ENCODE measurements around the gene TIMM10B. TPM values are rescaled to one million over a fixed set of nuclear protein-coding genes. Genes with fewer than 3 reads are reported as not detected.

Gene TIMM10B, protein sequence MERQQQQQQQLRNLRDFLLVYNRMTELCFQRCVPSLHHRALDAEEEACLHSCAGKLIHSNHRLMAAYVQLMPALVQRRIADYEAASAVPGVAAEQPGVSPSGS
- 10 to 100 TPM; 41.1 to 45.1 (median 42.7) TPM for total RNA-seq

DNA sequence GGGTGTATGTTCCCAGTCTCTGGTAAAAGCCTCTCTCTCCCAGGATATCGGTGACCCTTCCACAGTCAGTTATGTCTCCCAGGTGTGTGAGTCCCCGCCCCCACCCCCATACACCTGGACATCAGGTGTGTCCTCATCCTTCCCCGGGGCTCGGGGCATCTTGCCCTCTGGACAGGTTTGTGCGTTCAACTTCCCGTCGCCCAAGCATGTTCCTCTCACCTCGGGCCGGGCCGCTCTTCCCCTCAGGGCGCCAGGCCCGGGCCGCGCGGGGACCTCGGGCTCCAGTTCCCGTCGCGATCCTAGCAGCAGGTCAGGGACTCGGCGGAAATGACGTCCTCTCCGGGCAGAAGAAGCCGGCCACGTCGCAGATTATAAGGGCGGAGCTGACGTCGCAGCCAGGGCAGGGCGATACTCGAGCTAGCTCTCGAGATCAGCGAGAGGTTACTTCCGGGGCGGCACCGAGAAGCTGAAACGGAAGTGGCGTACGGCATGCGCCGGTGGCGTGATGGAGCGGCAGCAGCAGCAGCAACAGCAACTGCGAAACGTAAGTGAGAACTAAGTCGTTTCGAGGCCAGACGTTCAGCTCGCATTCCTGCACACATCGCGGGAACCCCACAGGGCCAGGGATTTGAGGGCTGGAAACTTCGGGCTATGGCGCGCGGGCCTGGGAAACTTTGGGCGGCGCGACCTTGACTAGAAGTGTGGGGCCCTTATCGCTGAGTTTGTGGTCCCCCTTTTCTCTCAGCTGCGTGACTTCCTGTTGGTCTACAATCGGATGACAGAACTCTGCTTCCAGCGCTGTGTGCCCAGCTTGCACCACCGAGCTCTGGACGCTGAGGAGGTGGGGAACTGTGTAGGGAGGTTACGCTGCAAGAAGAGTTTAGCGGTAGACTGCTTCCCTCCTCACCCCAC, at the start of gene TIMM10B, which contains the start of gene ARFIP2:
TIMM10B (plus strand) TSS at position 490 of the 912 bp plus-strand sequence; CDS start at position 506, 16 bp downstream.
ARFIP2 (minus strand) TSS at position 320 of the 912 bp plus-strand sequence. CDS start 910 bp downstream, outside the sequence.
- Histone ChIP-seq H3K27me3 (no peaks in the 10 kb centered on the region), H3K9me3 (no peaks in the 10 kb centered on the region), H3K27ac (replicated peaks in 1 of 4) (peak within 1 kb of the TSS; percentile 91 to 92 (median 91)), H3K36me3 (peaks cover 18 to 74% (median 65%) of the 10 kb centered on the region in 4 donors), H3K4me3 (peak within 1 kb of the TSS; percentile 62 to 82 (median 77)), H3K4me1 (peaks cover 20 to 46% (median 34%) of the 10 kb centered on the region in 4 donors)
- peak; percentile 99 for DNase-seq (ENCODE audit: extremely low spot score)
- intact Hi-C loops (cut with DNase I): no loop called here
- TF ChIP-seq EP300 (IDR thresholded peaks at IDR 0.05) (no peak), POLR2AphosphoS5 (IDR thresholded peaks at IDR 0.05) (peak; percentile 99 to 100), POLR2A (IDR thresholded peaks at IDR 0.05; ENCODE audit: low read depth) (peak; percentile 68)
- TF ChIP-seq, protein P1, sequence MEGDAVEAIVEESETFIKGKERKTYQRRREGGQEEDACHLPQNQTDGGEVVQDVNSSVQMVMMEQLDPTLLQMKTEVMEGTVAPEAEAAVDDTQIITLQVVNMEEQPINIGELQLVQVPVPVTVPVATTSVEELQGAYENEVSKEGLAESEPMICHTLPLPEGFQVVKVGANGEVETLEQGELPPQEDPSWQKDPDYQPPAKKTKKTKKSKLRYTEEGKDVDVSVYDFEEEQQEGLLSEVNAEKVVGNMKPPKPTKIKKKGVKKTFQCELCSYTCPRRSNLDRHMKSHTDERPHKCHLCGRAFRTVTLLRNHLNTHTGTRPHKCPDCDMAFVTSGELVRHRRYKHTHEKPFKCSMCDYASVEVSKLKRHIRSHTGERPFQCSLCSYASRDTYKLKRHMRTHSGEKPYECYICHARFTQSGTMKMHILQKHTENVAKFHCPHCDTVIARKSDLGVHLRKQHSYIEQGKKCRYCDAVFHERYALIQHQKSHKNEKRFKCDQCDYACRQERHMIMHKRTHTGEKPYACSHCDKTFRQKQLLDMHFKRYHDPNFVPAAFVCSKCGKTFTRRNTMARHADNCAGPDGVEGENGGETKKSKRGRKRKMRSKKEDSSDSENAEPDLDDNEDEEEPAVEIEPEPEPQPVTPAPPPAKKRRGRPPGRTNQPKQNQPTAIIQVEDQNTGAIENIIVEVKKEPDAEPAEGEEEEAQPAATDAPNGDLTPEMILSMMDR (IDR thresholded peaks at IDR 0.05): peak in 1 of 3 experiments; percentile 20
- 0% methylated on average over 39 of the region's 66 CpGs for WGBS

DNA sequence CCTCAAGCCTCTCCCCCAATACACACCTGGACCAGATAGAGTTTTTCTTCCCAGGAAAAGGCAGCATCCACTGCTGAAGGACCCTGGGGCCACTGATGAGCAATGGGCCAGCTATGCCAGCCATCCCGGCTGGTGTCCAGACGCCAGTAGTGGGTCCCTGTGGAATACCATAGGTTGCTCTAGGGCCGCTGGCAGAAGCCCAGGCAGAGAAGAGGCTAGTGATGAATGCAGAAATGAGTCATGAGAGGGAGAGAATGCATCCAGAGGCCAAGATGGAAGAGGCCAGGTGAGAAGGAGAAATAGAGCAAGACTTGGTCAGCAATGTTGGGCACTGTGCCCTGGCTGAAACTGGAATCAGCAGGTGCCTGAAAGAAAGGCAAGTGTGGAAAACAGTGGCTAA, 49.4 kb upstream of the TIMM10B start:
- H3K4me3 ChIP-seq: no peak overlapping the region
- H3K27ac ChIP-seq (replicated peaks in 1 of 4): no peak overlapping the region
- TF ChIP-seq POLR2AphosphoS5 (IDR thresholded peaks at IDR 0.05) (no peak), EP300 (IDR thresholded peaks at IDR 0.05) (no peak), POLR2A (IDR thresholded peaks at IDR 0.05; ENCODE audit: low read depth) (no peak)
- TF ChIP-seq, protein P1 (IDR thresholded peaks at IDR 0.05): no peak
- H3K4me1 ChIP-seq: no peaks in the 10 kb centered on the region
- intact Hi-C loops (cut with DNase I): no loop called here
- 80% methylated on average over 3 of the region's 3 CpGs for WGBS
- no peaks in the 10 kb centered on the region for H3K9me3 ChIP-seq
- H3K27me3 ChIP-seq: no peaks in the 10 kb centered on the region
- no peak for DNase-seq (ENCODE audit: extremely low spot score)
- H3K36me3 ChIP-seq: no peaks in the 10 kb centered on the region

DNA sequence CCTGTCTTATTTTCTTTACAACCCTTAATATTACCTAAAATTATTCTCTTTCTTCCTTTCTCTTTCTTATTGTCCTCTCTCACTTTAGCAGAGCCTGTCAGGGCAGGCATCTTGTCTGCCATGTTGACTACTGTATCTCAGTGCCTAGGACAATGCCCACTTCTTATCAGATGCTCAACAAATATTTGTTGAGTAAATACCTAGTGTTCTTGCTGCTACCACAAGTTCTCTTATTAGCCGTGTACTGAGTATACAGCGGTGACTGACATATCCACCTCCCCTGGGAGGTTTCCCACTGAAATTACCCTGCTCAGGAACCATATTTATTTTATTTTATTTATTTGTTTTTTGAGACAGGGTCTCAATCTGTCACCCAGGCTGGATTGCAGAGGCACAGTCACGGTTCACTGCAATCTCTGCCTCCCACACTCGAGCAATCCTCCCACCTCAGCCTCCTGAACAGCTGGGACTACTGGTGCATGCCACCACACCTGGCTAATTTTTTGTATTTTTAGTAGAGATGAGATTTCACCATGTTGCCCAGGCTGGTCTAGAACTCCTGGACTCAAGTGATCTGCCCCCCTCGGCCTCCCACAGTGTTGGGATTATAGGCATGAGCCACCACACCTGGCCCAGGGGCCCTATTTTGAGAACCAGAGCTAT, 47.2 kb upstream of the TIMM10B start:
- no peak for DNase-seq (ENCODE audit: extremely low spot score)
- no peaks in the 10 kb centered on the region for H3K36me3 ChIP-seq
- H3K27ac ChIP-seq (replicated peaks in 1 of 4): no peak overlapping the region
- no peaks in the 10 kb centered on the region for H3K27me3 ChIP-seq
- 78% methylated on average over 5 of the region's 5 CpGs for WGBS
- no peak overlapping the region for H3K4me3 ChIP-seq
- TF ChIP-seq, protein P1 (IDR thresholded peaks at IDR 0.05): no peak
- TF ChIP-seq EP300 (IDR thresholded peaks at IDR 0.05): no peak
- no peak for TF ChIP-seq POLR2AphosphoS5 (IDR thresholded peaks at IDR 0.05)
- TF ChIP-seq POLR2A (IDR thresholded peaks at IDR 0.05; ENCODE audit: low read depth): no peak
- H3K4me1 ChIP-seq: no peaks in the 10 kb centered on the region
- no peaks in the 10 kb centered on the region for H3K9me3 ChIP-seq
- intact Hi-C loops (cut with DNase I): no loop called here

DNA sequence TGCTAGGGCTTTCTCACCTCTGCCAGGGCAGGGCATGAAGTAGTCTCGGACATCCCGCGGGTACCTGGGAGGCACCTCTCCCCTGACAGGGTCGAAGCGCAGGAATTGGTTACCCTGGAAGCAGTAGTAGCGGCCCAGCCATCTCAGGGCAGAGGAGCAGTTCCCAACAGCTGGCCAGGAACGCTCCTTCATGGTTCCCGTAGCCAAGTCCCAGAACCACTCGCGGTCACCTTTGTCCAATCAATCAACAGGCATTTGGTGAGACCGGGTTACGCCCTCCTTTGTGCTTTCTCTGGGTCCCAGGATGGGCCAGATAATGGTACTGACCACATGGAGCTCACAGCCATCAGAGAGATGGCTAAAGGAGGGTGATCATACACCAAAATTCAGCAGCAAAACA, 43.9 kb upstream of the TIMM10B start:
- intact Hi-C loops (cut with DNase I): no loop called here
- H3K36me3 ChIP-seq: no peaks in the 10 kb centered on the region
- WGBS: 91% methylated on average over 9 of the region's 12 CpGs
- H3K27me3 ChIP-seq: no peaks in the 10 kb centered on the region
- TF ChIP-seq, protein P1 (IDR thresholded peaks at IDR 0.05): no peak
- TF ChIP-seq POLR2A (IDR thresholded peaks at IDR 0.05; ENCODE audit: low read depth) (no peak), EP300 (IDR thresholded peaks at IDR 0.05) (no peak), POLR2AphosphoS5 (IDR thresholded peaks at IDR 0.05) (no peak)
- H3K9me3 ChIP-seq: no peaks in the 10 kb centered on the region
- no peak overlapping the region for H3K4me3 ChIP-seq
- no peak for DNase-seq (ENCODE audit: extremely low spot score)
- no peaks in the 10 kb centered on the region for H3K4me1 ChIP-seq
- H3K27ac ChIP-seq (replicated peaks in 1 of 4): no peak overlapping the region
